Measurements from ENCODE around the gene B3GALNT2.

The B3GALNT2 gene

GRCh38 chr1:235409042-235409820 lies 95.0 kb downstream of the B3GALNT2 start:
- DNase-seq (ENCODE audit: low read depth): no peak

GRCh38 chr1:235408503-235408960 lies 95.7 kb downstream of the B3GALNT2 start:
- DNase-seq (ENCODE audit: low read depth): no peak

- DNase-seq (ENCODE audit: low read depth): no peak
Measured at GRCh38 chr1:235407419-235407818, 96.8 kb downstream of the B3GALNT2 start.

GRCh38 chr1:235404190-235404589 lies 100.1 kb downstream of the B3GALNT2 start:
- no peak for DNase-seq (ENCODE audit: low read depth)

- DNase-seq (ENCODE audit: low read depth): no peak
Measured at GRCh38 chr1:235403593-235403992, 100.7 kb downstream of the B3GALNT2 start.

GRCh38 chr1:235402457-235403200 lies 101.6 kb downstream of the B3GALNT2 start:
- no peak for DNase-seq (ENCODE audit: low read depth)

- DNase-seq (ENCODE audit: low read depth): no peak
Measured at GRCh38 chr1:235401251-235401650, 103.0 kb downstream of the B3GALNT2 start.

Measured in stimulated activated CD4-positive, alpha-beta T cell treated with anti-CD3 and anti-CD28 coated beads, Interleukin-2, amount 100 ng/mL, for 4 hours (primary cell).